ENCODE data around the gene ZSCAN5A.

ZSCAN5A gene

DNA sequence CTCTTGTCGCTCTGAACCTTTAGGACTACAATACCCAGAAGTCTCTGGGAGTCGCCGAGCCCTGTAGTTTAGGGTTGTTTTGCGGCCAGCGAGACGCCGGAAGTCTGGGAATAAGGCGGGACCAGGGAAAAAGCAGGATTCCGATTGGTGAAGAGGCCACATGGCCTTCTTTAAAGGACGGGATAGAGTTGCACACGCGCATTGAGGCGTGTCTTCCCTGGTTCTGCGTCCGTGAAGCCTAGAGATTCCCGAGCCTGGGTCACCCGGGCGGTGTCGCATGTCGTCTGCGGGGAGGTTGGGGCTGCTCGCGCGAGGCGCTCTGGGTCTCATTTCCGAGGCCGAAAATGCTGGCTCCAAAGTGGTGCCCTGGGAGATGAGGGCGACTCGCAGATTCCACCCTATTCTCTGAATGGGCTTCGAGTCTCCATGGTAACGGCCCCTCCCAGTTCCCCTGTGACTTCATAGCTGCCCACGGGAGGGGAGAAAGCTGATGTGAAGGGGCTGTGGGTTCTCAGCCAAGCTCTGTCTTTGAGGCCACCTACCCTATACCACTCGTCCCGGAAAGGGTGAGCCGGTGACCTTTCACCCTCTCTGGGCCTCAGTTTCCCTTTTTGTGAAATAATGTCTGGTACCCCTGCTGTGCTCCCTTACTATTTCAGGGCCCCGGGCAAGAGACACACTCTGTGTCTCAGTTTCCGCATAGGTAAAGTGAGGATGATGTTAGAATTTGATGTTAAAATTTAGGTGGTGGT is 614 bp upstream of the ZSCAN5A start (continued):
- TF ChIP-seq ZNF629 (tag by site-specific recombination; IDR thresholded peaks at IDR 0.05) (0 out of 2 replicates have a peak, but pooled peaks have one; percentile 11), ZNF837 (tag by site-specific recombination; IDR thresholded peaks at IDR 0.05) (no peak), IKZF3 (tag by site-specific recombination; IDR thresholded peaks at IDR 0.05) (0 out of 2 replicates have a peak, but pooled peaks have one; percentile 34), SP2 (tag by site-specific recombination; IDR thresholded peaks at IDR 0.05) (peak; percentile 74), ZXDB (tag by site-specific recombination; IDR thresholded peaks at IDR 0.05) (peak; percentile 27; the same call in 1 of the 2 replicates), ZNF24 (tag by site-specific recombination; IDR thresholded peaks at IDR 0.05) (no peak)
- TF ChIP-seq, protein P1, sequence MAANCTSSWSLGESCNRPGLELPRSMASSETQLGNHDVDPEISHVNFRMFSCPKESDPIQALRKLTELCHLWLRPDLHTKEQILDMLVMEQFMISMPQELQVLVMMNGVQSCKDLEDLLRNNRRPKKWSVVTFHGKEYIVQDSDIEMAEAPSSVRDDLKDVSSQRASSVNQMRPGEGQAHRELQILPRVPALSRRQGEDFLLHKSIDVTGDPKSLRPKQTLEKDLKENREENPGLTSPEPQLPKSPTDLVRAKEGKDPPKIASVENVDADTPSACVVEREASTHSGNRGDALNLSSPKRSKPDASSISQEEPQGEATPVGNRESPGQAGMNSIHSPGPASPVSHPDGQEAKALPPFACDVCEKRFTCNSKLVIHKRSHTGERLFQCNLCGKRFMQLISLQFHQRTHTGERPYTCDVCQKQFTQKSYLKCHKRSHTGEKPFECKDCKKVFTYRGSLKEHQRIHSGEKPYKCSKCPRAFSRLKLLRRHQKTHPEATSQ (tag by site-specific recombination; IDR thresholded peaks at IDR 0.05), result no peak
- TF ChIP-seq, protein P2, sequence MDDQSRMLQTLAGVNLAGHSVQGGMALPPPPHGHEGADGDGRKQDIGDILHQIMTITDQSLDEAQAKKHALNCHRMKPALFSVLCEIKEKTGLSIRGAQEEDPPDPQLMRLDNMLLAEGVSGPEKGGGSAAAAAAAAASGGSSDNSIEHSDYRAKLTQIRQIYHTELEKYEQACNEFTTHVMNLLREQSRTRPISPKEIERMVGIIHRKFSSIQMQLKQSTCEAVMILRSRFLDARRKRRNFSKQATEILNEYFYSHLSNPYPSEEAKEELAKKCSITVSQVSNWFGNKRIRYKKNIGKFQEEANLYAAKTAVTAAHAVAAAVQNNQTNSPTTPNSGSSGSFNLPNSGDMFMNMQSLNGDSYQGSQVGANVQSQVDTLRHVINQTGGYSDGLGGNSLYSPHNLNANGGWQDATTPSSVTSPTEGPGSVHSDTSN (CRISPR knock-in tag; IDR thresholded peaks at IDR 0.05), result no peak

DNA sequence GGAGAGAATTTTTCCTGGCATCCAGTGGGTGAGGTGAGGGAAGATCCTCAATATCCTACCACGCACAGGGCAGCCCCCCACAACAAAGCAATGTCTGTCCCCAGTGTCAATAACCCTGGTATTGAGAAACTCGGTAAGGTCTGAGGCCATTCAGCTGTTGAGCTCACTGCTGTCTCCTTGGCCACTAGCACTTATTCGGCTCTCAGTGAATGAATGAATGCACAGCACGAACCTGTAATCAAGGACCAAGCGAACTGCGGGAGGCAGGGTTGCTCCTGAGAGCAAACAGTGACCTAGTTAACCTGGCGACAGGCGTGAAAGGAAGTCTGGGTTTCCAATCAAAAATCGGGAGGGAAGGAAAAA is 640 bp downstream of the ZSCAN5A start:
- H3K9me3 ChIP-seq (ENCODE audit: control insufficient read depth, insufficient read depth, low read depth, low read length), result no peaks in the 10 kb centered on the region
- ChIA-PET POLR2A (interaction anchor here (0.9 to 2.0 kb wide), 3 partner anchors 54 to 690 kb away, joined by 3 to 4 read pairs (median 4); partner anchors contain the start of genes ZNF444 and ZNF784), CTCF (interaction anchor here (0.6 to 1.7 kb wide), 7 partner anchors 19 to 809 kb away, joined by 3 to 6 read pairs (median 3); no protein-coding TSS in a partner anchor)
- TF ChIP-seq ZNF416 (tag by site-specific recombination; IDR thresholded peaks at IDR 0.05), result no peak
- TF ChIP-seq GLIS1 (tag by site-specific recombination; IDR thresholded peaks at IDR 0.05), result 0 out of 2 replicates have a peak, but pooled peaks have one; percentile 8
- peak; percentile 79; the same call in 1 of the 2 replicates for TF ChIP-seq ZNF24 (tag by site-specific recombination; IDR thresholded peaks at IDR 0.05)
- TF ChIP-seq SCRT2 (tag by site-specific recombination; IDR thresholded peaks at IDR 0.05), result peak; percentile 21; the same call in 1 of the 2 replicates
- peak overlapping the region; percentile 100 for H3K4me3 ChIP-seq (ENCODE audit: low read depth, low read length)
- peaks cover 0 to 29% of the 10 kb centered on the region in 2 experiments; a peak in 2 of 3 replicates for H3K36me3 ChIP-seq (ENCODE audit: control insufficient read depth in 2 of 2, insufficient read depth in 1 of 2, low read length in 2 of 2)
- H3K27ac ChIP-seq (ENCODE audit: extremely low read depth, low read depth, low read length), result peak overlapping the region; percentile 90; the same call in 1 of the 2 replicates
- 0 out of 2 replicates have a peak, but pooled peaks cover 2% of the 10 kb centered on the region for H3K4me1 ChIP-seq (ENCODE audit: control insufficient read depth, insufficient read depth, low read length)

DNA sequence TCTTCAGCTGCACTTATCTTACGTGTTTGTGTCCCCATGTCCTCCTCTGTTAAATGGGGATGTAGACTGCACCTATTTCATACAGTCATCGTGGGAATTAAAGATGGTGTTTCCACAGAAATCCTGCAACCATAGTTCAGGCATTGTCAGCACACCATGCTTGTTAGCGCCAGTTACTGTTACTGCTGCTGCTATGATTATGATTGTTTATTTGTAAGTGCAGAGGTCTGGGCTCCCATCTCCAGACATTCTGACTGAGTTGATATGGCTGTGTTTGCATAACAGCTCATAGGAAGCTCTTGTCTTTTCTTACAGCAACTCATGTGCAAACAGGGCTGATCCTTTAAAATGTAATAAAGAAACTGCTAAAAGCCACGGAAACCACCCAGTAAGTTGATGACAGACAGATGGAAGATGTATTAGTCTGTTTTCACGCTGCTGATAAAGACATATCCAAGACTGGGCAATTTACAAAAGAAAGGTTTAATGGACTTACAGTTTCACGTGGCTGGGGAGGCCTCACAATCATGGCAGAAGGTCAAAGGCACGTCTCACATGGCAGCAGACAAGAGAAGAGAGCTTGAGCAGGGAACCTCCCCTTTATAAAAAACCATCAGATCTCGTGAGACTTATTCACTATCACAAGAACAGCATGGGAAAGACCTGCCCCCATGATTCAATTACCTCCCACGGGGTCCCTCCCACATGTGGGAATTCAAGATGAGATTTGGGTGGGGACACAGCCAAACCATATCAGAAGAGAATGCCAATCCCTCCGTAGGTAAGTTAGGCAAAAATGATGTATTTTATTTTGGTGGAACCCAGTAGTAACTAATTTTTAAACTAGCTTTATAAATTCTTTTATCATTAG is 1.6 kb downstream of the ZSCAN5A start:
- peaks cover 0 to 32% of the 10 kb centered on the region in 2 experiments; a peak in 2 of 3 replicates for H3K36me3 ChIP-seq (ENCODE audit: control insufficient read depth in 2 of 2, insufficient read depth in 1 of 2, low read length in 2 of 2)
- CTCF ChIA-PET, result interaction anchor here (0.6 to 1.4 kb wide), 7 partner anchors 18 to 1835 kb away, joined by 3 to 9 read pairs (median 3); no protein-coding TSS in a partner anchor
- no peak overlapping the region for H3K4me3 ChIP-seq (ENCODE audit: low read depth, low read length)
- H3K27ac ChIP-seq (ENCODE audit: extremely low read depth, low read depth, low read length), result no peak overlapping the region
- POLR2A ChIA-PET, result no interaction called here
- no peaks in the 10 kb centered on the region for H3K9me3 ChIP-seq (ENCODE audit: control insufficient read depth, insufficient read depth, low read depth, low read length)
- H3K4me1 ChIP-seq (ENCODE audit: control insufficient read depth, insufficient read depth, low read length), result 0 out of 2 replicates have a peak, but pooled peaks cover 2% of the 10 kb centered on the region
- no peak for TF ChIP-seq ZNF548 (tag by site-specific recombination; IDR thresholded peaks at IDR 0.05)
- 0 out of 2 replicates have a peak, but pooled peaks have one; percentile 51 for TF ChIP-seq ZFHX2 (tag by site-specific recombination; conservative IDR thresholded peaks at IDR 0.05)
- no peak for TF ChIP-seq GFI1B (tag by site-specific recombination; IDR thresholded peaks at IDR 0.05)
- TF ChIP-seq, protein P3, sequence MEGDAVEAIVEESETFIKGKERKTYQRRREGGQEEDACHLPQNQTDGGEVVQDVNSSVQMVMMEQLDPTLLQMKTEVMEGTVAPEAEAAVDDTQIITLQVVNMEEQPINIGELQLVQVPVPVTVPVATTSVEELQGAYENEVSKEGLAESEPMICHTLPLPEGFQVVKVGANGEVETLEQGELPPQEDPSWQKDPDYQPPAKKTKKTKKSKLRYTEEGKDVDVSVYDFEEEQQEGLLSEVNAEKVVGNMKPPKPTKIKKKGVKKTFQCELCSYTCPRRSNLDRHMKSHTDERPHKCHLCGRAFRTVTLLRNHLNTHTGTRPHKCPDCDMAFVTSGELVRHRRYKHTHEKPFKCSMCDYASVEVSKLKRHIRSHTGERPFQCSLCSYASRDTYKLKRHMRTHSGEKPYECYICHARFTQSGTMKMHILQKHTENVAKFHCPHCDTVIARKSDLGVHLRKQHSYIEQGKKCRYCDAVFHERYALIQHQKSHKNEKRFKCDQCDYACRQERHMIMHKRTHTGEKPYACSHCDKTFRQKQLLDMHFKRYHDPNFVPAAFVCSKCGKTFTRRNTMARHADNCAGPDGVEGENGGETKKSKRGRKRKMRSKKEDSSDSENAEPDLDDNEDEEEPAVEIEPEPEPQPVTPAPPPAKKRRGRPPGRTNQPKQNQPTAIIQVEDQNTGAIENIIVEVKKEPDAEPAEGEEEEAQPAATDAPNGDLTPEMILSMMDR (tag by site-specific recombination; IDR thresholded peaks at IDR 0.05), result no peak
- peak; percentile 20; the same call in 1 of the 2 replicates for TF ChIP-seq EGR2 (tag by site-specific recombination; IDR thresholded peaks at IDR 0.05; ENCODE audit: low read depth)
- TF ChIP-seq, protein P4, sequence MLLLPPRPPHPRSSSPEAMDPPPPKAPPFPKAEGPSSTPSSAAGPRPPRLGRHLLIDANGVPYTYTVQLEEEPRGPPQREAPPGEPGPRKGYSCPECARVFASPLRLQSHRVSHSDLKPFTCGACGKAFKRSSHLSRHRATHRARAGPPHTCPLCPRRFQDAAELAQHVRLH (tag by site-specific recombination; IDR thresholded peaks at IDR 0.05), result no peak
- TF ChIP-seq ZNF654 (tag by site-specific recombination; IDR thresholded peaks at IDR 0.05; ENCODE audit: low read depth), result no peak
- no peak for TF ChIP-seq KLF8 (tag by site-specific recombination; IDR thresholded peaks at IDR 0.05)
- no peak for TF ChIP-seq ZNF324 (tag by site-specific recombination; IDR thresholded peaks at IDR 0.05)
